Epithelial cell of proximal tubule (primary cell): Measurements from ENCODE around the gene HOXB13. TPM values are rescaled to one million over a fixed set of nuclear protein-coding genes. Genes with fewer than 3 reads are reported as not detected.
"Not testable (repeated sequence)": the region's sequence is repeated elsewhere in the genome, so short reads cannot be mapped to it uniquely, and the experiment has no call there.

ENCODE experiments used
- DNase-seq: peaks from one replicate; pipeline ENCODE4 v3.0.0-alpha.2; 2011; ENCODE audit warnings: low read depth
- H3K4me3 ChIP-seq: 2 replicates; pipeline ENCODE4 v1.5.1; 2011; ENCODE audit warnings: low read depth, mild to moderate bottlenecking, low read length
- CTCF ChIP-seq: conservative IDR thresholded peaks from 2 replicates; pipeline ENCODE4 v1.5.1; 2012; ENCODE audit warnings: low read depth, mild to moderate bottlenecking, low read length
- total RNA-seq: library from RNA; depleted of rRNA; stranded (reverse); fragments of >200 nt; gene quantifications from 2 replicates; pipeline ENCODE4 v1.2.3, GENCODE V29; 2015

HOXB13 gene
- total RNA-seq, 1 donor from 2014 or later: not detected

DNA sequence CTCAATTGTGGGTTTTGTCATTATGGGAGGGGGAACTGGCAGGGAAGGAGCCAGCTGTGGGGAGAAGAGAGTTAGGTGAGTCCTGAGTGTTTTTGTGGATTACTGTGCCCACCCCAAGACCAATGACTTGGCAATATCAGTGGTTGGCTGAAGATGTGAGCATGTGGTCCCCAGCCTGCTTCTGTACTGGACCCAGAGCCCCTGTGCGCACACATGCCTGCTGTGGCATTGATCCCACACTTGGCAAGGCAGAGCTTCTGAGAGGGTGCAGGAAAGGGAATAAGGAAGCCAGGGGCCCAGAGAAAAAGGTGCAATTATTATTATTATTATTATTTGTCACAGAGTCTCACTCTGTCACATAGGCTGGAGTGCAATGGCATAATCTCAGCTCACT, 7.5 kb downstream of the HOXB13 start:
- no peak for TF ChIP-seq CTCF
- DNase-seq: no peak
- H3K4me3 ChIP-seq: no peak overlapping the region

- TF ChIP-seq CTCF: no peak
- no peak overlapping the region for H3K4me3 ChIP-seq
- no peak for DNase-seq
These were observed 8.1 kb downstream of the HOXB13 start for GRCh38 chr17:48720266-48721008.

GRCh38 chr17:48719642-48720265, 8.8 kb downstream of the HOXB13 start:
- no peak for TF ChIP-seq CTCF
- no peak overlapping the region for H3K4me3 ChIP-seq
- no peak for DNase-seq

DNA sequence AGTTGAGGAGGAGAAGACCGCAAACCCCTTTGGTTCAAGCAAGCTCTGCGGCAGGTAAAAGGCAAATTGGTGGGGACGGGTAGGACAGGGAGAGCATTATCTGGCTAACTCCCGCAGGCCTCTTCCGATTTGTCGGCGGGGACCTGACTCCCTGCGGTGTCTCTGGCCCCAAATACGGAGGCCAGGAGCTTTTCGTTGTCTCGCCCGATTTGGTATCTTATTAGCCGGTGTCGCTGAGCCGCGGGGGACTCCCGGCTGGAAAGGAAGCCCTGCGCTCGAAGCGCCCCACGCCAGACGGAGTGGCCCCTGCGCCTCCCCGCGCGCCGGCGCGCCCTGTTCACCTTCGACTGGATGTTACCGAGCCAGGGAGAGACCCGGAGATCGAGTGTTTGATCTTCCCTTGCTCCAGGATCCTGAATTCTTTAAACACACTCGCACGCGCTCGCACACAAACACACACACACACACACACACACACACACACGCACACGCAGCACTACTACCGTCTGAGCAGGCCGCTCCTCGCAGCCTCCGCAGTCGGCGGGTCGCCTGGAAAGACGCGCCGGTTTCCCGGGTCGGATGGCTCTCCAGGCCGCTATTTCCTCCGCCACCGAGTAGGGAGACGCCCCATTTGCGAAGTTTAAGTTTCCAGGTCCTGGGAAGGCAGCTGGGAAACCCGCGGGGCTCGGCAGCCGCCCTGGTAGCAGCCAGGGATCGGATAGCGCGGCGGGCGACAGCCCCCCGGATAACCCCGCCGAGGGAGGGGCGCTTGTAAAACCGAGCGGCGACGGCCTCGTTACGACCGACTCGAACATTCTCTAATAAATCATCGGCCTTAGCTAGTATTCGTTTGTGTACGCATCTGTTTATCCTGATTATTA, 9.5 kb downstream of the HOXB13 start:
- no peak for TF ChIP-seq CTCF
- no peak for DNase-seq
- H3K4me3 ChIP-seq: no peak overlapping the region

- TF ChIP-seq CTCF: no peak
- no peak overlapping the region for H3K4me3 ChIP-seq
- no peak for DNase-seq
These were observed 10.3 kb downstream of the HOXB13 start for GRCh38 chr17:48718227-48718760.

DNA sequence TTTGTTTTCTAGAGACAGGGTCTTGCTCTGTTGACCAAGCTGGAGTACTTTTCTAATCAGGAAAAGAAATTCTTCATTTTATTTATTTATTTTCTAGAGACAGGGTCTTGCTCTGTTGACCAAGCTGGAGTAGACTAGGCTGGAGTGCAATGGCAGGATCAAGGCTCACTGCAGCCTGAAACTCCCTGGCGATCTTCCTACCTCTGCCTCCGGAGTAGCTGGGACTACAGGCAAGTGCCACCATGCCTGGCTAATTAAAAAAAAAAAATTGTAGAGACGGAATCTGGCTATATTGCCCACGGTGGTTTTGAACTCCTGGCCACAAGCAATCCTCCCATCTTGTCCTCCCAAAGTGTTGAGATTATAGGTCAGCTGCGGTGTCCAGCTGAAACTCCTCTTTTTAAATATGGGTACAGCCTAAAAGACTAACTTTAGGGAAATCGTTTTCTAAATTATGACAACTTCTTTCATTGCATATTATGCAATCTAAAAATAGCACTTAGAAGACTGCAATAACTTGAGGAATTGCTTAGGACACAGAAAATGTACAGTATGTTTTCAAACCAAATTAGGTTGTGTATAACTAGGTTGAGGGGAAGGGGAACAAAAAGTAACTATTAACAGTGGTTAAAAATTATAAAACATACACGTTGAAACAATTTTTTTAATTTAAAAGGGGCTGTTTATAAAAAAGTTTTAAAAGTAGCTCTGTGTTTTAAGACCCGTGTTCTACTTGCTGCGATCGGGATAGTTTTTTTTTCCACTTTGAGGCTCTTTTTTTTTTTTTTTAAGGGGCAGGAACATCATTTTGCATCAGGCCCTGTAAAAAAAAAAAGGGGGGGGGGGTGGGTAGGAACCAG, 11.0 kb downstream of the HOXB13 start:
- no peak for TF ChIP-seq CTCF
- DNase-seq: no peak
- H3K4me3 ChIP-seq: no peak overlapping the region

DNA sequence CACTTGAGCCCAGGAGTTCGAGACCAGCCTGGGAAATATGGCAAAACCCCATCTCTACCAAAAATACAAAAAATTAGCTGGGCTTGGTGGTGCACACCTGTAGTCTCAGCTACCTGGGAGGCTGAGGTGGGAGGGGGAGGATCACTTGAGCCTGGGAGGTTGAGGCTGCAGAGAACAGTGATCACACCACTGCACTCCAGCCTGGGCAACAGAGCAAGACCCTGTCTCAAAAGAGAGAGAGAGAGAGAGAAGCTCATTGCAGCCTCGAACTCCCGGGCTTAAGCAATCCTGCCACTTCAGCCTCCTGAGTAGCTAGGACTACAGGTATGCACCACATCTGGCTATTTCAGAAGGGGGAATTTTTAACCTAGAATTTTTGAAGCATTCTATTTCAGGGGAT, 12.0 kb downstream of the HOXB13 start:
- H3K4me3 ChIP-seq, DNase-seq: not testable (repeated sequence)
